ENCODE data around the gene CFAP57.

Gene CFAP57

DNA sequence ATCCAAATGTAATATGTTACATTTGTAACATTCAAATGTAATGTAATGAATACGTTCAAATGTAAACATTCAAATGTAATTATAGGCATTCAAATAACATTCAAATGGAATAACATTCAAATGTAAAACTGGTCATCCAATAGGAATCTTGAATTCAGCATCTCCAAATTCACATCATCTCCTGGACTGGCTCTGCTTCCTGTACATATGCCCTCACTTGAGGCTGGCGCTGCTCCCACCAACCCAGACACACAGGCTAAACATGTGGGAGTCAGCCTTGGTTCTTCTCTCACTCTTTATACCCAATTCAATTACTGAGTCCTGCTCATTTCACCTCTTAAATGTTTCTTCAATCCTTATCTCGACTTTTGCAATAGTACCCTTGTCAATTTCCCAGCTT lies 7.0 kb upstream of the CFAP57 start:
- H2AFZ ChIP-seq (ENCODE audit: low read length): no peak overlapping the region
- no peaks in the 10 kb centered on the region for H3K9me2 ChIP-seq (replicated peaks; ENCODE audit: low read depth, low read length)
- no peaks in the 10 kb centered on the region for H3K79me2 ChIP-seq (ENCODE audit: insufficient read depth, low read length)
- no peak overlapping the region for H3K9ac ChIP-seq (ENCODE audit: low read depth, low read length, poor library complexity, severe bottlenecking)
- no peak overlapping the region for H3K4me3 ChIP-seq (ENCODE audit: low read length, poor library complexity, severe bottlenecking)
- TF ChIP-seq, protein P1, sequence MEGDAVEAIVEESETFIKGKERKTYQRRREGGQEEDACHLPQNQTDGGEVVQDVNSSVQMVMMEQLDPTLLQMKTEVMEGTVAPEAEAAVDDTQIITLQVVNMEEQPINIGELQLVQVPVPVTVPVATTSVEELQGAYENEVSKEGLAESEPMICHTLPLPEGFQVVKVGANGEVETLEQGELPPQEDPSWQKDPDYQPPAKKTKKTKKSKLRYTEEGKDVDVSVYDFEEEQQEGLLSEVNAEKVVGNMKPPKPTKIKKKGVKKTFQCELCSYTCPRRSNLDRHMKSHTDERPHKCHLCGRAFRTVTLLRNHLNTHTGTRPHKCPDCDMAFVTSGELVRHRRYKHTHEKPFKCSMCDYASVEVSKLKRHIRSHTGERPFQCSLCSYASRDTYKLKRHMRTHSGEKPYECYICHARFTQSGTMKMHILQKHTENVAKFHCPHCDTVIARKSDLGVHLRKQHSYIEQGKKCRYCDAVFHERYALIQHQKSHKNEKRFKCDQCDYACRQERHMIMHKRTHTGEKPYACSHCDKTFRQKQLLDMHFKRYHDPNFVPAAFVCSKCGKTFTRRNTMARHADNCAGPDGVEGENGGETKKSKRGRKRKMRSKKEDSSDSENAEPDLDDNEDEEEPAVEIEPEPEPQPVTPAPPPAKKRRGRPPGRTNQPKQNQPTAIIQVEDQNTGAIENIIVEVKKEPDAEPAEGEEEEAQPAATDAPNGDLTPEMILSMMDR (conservative IDR thresholded peaks at IDR 0.05; ENCODE audit: low read length): no peak
- no peak for TF ChIP-seq EZH2phosphoT487 (IDR thresholded peaks at IDR 0.05; ENCODE audit: borderline replicate concordance)
- H3K4me1 ChIP-seq (ENCODE audit: insufficient read depth, low read length, poor library complexity, severe bottlenecking): no peaks in the 10 kb centered on the region
- H3K36me3 ChIP-seq (ENCODE audit: insufficient read depth, low read length): peaks cover 26% of the 10 kb centered on the region; the same call in 1 of the 2 replicates
- H3K4me2 ChIP-seq (ENCODE audit: low read depth, low read length, poor library complexity, severe bottlenecking): no peak overlapping the region
- no peaks in the 10 kb centered on the region for H3K27me3 ChIP-seq (ENCODE audit: insufficient read depth, low read length, poor library complexity, severe bottlenecking)
- H3F3A ChIP-seq (ENCODE audit: low read depth): no peaks in the 10 kb centered on the region
- H3K9me3 ChIP-seq (ENCODE audit: insufficient read depth, low read depth, low read length): no peaks in the 10 kb centered on the region
- no peaks in the 10 kb centered on the region for H4K20me1 ChIP-seq (ENCODE audit: insufficient read depth, low read length, poor library complexity, severe bottlenecking)

DNA sequence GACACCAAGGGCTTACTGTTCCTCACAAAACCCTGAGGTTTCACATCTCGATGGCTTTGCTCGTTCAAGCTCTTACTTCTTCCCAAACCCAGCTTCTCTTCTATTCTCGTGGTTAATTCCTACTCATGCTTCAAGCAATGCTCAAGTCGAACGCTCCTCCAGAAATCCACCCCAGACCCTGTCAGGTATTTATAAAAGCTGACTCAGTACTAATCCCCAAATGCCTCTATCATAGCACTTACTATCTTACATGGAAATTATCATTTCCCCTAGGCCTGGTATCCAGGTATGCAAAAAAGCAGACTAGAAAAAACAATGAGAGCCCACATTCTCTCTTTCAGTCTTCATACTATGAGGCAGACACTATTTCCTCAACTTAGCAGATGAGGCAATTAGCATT lies 6.4 kb upstream of the CFAP57 start:
- H3K9me2 ChIP-seq (replicated peaks; ENCODE audit: low read depth, low read length): no peaks in the 10 kb centered on the region
- no peak for TF ChIP-seq EZH2phosphoT487 (IDR thresholded peaks at IDR 0.05; ENCODE audit: borderline replicate concordance)
- TF ChIP-seq, protein P1 (conservative IDR thresholded peaks at IDR 0.05; ENCODE audit: low read length): no peak
- H3K4me1 ChIP-seq (ENCODE audit: insufficient read depth, low read length, poor library complexity, severe bottlenecking): peaks cover 5% of the 10 kb centered on the region
- H3K4me3 ChIP-seq (ENCODE audit: low read length, poor library complexity, severe bottlenecking): no peak overlapping the region
- no peak overlapping the region for H2AFZ ChIP-seq (ENCODE audit: low read length)
- H3F3A ChIP-seq (ENCODE audit: low read depth): no peaks in the 10 kb centered on the region
- no peaks in the 10 kb centered on the region for H3K9me3 ChIP-seq (ENCODE audit: insufficient read depth, low read depth, low read length)
- H3K27me3 ChIP-seq (ENCODE audit: insufficient read depth, low read length, poor library complexity, severe bottlenecking): no peaks in the 10 kb centered on the region
- H3K36me3 ChIP-seq (ENCODE audit: insufficient read depth, low read length): peaks cover 26% of the 10 kb centered on the region; the same call in 1 of the 2 replicates
- 0 out of 2 replicates have a peak, but pooled peaks cover under 1% of the 10 kb centered on the region for H3K79me2 ChIP-seq (ENCODE audit: insufficient read depth, low read length)
- H4K20me1 ChIP-seq (ENCODE audit: insufficient read depth, low read length, poor library complexity, severe bottlenecking): no peaks in the 10 kb centered on the region
- no peak overlapping the region for H3K9ac ChIP-seq (ENCODE audit: low read depth, low read length, poor library complexity, severe bottlenecking)
- H3K4me2 ChIP-seq (ENCODE audit: low read depth, low read length, poor library complexity, severe bottlenecking): no peak overlapping the region

DNA sequence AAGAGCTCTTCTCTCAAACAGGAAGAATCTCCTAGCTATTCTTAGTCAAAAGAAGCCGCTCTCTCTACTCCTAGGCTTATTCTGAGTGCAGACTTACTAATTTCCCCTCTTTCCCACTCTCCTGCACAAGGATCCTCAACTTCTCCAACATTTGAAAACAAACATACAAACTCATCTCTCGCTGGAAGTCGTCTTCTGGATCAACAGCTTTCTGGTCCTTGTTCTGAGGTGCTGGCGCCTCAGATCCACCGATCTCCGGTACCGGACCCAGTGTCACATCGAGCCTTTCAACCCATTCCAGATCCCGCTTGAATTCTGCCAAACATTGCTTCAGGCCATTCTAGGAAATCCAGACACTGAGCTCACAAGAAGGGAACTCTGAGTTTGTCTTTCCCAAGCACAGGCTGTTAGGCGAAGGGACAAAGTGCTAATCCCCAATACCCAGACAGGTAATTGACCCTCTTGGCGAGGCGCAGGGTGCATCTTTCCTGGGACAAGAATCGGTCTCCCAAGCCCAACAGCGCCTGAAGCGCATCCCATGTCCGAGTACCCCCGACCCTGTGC lies 736 bp upstream of the CFAP57 start:
- Histone ChIP-seq H3F3A (ENCODE audit: low read depth) (no peaks in the 10 kb centered on the region), H3K9me2 (replicated peaks; ENCODE audit: low read depth, low read length) (no peaks in the 10 kb centered on the region), H3K36me3 (ENCODE audit: insufficient read depth, low read length) (peaks cover 16% of the 10 kb centered on the region; the same call in 1 of the 2 replicates), H3K4me1 (ENCODE audit: insufficient read depth, low read length, poor library complexity, severe bottlenecking) (peaks cover 12% of the 10 kb centered on the region), H4K20me1 (ENCODE audit: insufficient read depth, low read length, poor library complexity, severe bottlenecking) (peaks cover 7% of the 10 kb centered on the region), H3K4me2 (ENCODE audit: low read depth, low read length, poor library complexity, severe bottlenecking) (peak overlapping the region; percentile 99), H3K79me2 (ENCODE audit: insufficient read depth, low read length) (peaks cover 13% of the 10 kb centered on the region; the same call in 1 of the 2 replicates), H2AFZ (ENCODE audit: low read length) (peak overlapping the region; percentile 92), H3K27me3 (ENCODE audit: insufficient read depth, low read length, poor library complexity, severe bottlenecking) (peaks cover 6% of the 10 kb centered on the region), H3K9ac (ENCODE audit: low read depth, low read length, poor library complexity, severe bottlenecking) (peak overlapping the region; percentile 81), H3K9me3 (ENCODE audit: insufficient read depth, low read depth, low read length) (no peaks in the 10 kb centered on the region), H3K4me3 (ENCODE audit: low read length, poor library complexity, severe bottlenecking) (peak overlapping the region; percentile 99)
- no peak for TF ChIP-seq EZH2phosphoT487 (IDR thresholded peaks at IDR 0.05; ENCODE audit: borderline replicate concordance)
- TF ChIP-seq, protein P1 (conservative IDR thresholded peaks at IDR 0.05; ENCODE audit: low read length): no peak
